Endodermal cell (in vitro differentiated cells): ENCODE results near the gene ACACA. TPM values are rescaled to one million over a fixed set of nuclear protein-coding genes. Genes with fewer than 3 reads are reported as not detected.

Experiments
- DNase-seq: peaks from one replicate; pipeline ENCODE4 v3.0.0-alpha.2; 2017
- H3K27ac ChIP-seq: 2 replicates; pipeline ENCODE4 v1.5.1; 2013; ENCODE audit warnings: mild to moderate bottlenecking, low read depth, low read length, moderate library complexity
- H3K27me3 ChIP-seq: 2 replicates; pipeline ENCODE4 v1.6.1; 2013; ENCODE audit warnings: mild to moderate bottlenecking, low read length, moderate library complexity; ENCODE audit not compliant: insufficient read depth, control insufficient read depth, poor library complexity, severe bottlenecking
- H3K36me3 ChIP-seq: 2 replicates; pipeline ENCODE4 v1.7.0; 2013; ENCODE audit warnings: mild to moderate bottlenecking, low read length, moderate library complexity; ENCODE audit not compliant: control insufficient read depth, insufficient read depth
- H3K4me1 ChIP-seq: one replicate; pipeline ENCODE4 v1.7.0; 2013; ENCODE audit warnings: low read length; ENCODE audit not compliant: control insufficient read depth, insufficient read depth
- H3K4me3 ChIP-seq: 2 replicates; pipeline ENCODE4 v1.5.1; 2013; ENCODE audit warnings: mild to moderate bottlenecking, low read length, moderate library complexity
- H3K9ac ChIP-seq: 2 replicates; pipeline ENCODE4 v1.6.1; 2013; ENCODE audit warnings: mild to moderate bottlenecking, low read length, moderate library complexity; ENCODE audit not compliant: poor library complexity, severe bottlenecking; ENCODE audit errors: extremely low read depth
- H3K9me3 ChIP-seq: 2 replicates; pipeline ENCODE4 v1.6.1; 2013; ENCODE audit warnings: mild to moderate bottlenecking, low read length, moderate library complexity; ENCODE audit not compliant: control insufficient read depth
- H3K27ac Mint-ChIP-seq: 2 replicates; pipeline ENCODE4 v1.8.0; 2020; ENCODE audit warnings: mixed read lengths
- H3K27me3 Mint-ChIP-seq: 2 replicates; pipeline ENCODE4 v1.8.0; 2021; ENCODE audit warnings: mild to moderate bottlenecking, mixed read lengths; ENCODE audit not compliant: insufficient read depth
- H3K36me3 Mint-ChIP-seq: 2 replicates; pipeline ENCODE4 v1.8.0; 2020; ENCODE audit warnings: low read depth, mixed read lengths
- H3K4me1 Mint-ChIP-seq: 2 replicates; pipeline ENCODE4 v1.8.0; 2020; ENCODE audit warnings: mixed read lengths
- H3K4me3 Mint-ChIP-seq: 2 replicates; pipeline ENCODE4 v1.8.0; 2020; ENCODE audit warnings: mild to moderate bottlenecking, moderate library complexity, mixed read lengths
- H3K9me3 Mint-ChIP-seq: 2 replicates; pipeline ENCODE4 v1.8.0; 2020; ENCODE audit warnings: mild to moderate bottlenecking, mixed read lengths
- CTCF ChIP-seq: fragments of 200-600 bp; sonication (generic); conservative IDR thresholded peaks from 2 replicates; pipeline ENCODE4 v1.5.0; 2021; ENCODE audit warnings: antibody characterized with exemption, mild to moderate bottlenecking
- WGBS, 2 experiments: methylation state at CpG; one replicate each; pipeline versions ENCODE4 v1.1.5 to v1.1.7; 2013; ENCODE audit warnings: missing lambda C conversion rate in 2 of 2, mixed read lengths in 1 of 2; ENCODE audit not compliant: insufficient coverage in 1 of 2, insufficient read length in 1 of 2; 5-methylcytosine and 5-hydroxymethylcytosine counted together
- total RNA-seq, 2 donors: library from RNA; stranded (reverse); fragmentation: NEBNext Ultra II Directional in 1 of 2; extraction: Animal tissue kit (Norgen Biotek cat#: 25700) in 1 of 2; gene quantifications; 2 replicates in 1 of 2; 3 replicates in 1 of 2; pipeline ENCODE4 v1.2.1, GENCODE V29; 2021

ACACA gene
- total RNA-seq, 2 donors from 2014 or later: 66.7 to 68.6 TPM

DNA sequence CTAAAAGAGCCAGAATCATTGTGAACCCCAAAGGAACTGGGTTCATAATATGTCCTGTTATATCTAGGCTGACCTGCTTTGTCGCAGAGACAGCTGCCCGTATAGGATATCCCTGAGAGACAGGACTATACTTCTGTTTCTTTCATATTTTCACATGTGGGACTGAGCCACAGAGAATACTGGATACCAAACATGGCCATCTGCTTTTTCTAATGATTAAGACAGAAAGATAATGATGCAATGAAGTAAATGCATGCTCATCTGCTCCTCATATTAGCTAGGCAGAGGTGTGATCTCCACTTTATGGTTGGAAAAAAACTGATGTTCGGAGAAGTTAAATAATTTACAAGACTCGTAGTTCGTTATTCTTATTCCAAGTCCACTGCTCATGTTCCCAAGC, 297.5 kb downstream of the ACACA start:
- Mint-ChIP-seq H3K36me3 (peaks cover 33% of the 10 kb centered on the region), H3K9me3 (no peaks in the 10 kb centered on the region), H3K27me3 (no peaks in the 10 kb centered on the region), H3K4me3 (no peak overlapping the region), H3K4me1 (peaks cover 49% of the 10 kb centered on the region), H3K27ac (no peak overlapping the region)
- H3K27ac ChIP-seq: no peak overlapping the region
- TF ChIP-seq CTCF: no peak
- DNase-seq: peak; percentile 4
- H3K4me3 ChIP-seq: no peak overlapping the region
- H3K9ac ChIP-seq: no peak overlapping the region
- H3K4me1 ChIP-seq: peaks cover 12% of the 10 kb centered on the region
- H3K9me3 ChIP-seq: no peaks in the 10 kb centered on the region
- 95 to 96% methylated on average over 4 to 5 of the region's 5 CpGs for WGBS, 2 experiments
- H3K36me3 ChIP-seq: peaks cover 62% of the 10 kb centered on the region
- H3K27me3 ChIP-seq: no peaks in the 10 kb centered on the region

GRCh38 chr17:37107406-37108083, 299.1 kb downstream of the ACACA start:
- H3K27me3 ChIP-seq: no peaks in the 10 kb centered on the region

GRCh38 chr17:37106049-37106448, 300.6 kb downstream of the ACACA start:
- H3K27ac Mint-ChIP-seq: peak overlapping the region; percentile 59
- H3K4me1 Mint-ChIP-seq: peaks cover 43% of the 10 kb centered on the region
- Histone ChIP-seq H3K9ac (no peak overlapping the region), H3K4me3 (no peak overlapping the region), H3K36me3 (peaks cover 55% of the 10 kb centered on the region), H3K27ac (no peak overlapping the region), H3K9me3 (no peaks in the 10 kb centered on the region), H3K4me1 (peaks cover 12% of the 10 kb centered on the region), H3K27me3 (no peaks in the 10 kb centered on the region)
- DNase-seq: no peak
- no peak for TF ChIP-seq CTCF
- no peaks in the 10 kb centered on the region for H3K27me3 Mint-ChIP-seq
- no peaks in the 10 kb centered on the region for H3K9me3 Mint-ChIP-seq
- H3K36me3 Mint-ChIP-seq: peaks cover 21% of the 10 kb centered on the region
- H3K4me3 Mint-ChIP-seq: no peak overlapping the region
- WGBS, 2 experiments: 96% methylated on average over 1 of the region's 1 CpG; no CpG with 5 or more reads in 1 of the 2 experiments

More at GRCh38 chr17:37107406-37108083, 299.1 kb downstream of the ACACA start:
- H3K9me3 ChIP-seq: no peaks in the 10 kb centered on the region
- no peak overlapping the region for H3K27ac ChIP-seq
- peak overlapping the region; percentile 12 for H3K27ac Mint-ChIP-seq
- DNase-seq: peak; percentile 61
- H3K4me3 Mint-ChIP-seq: no peak overlapping the region
- no peaks in the 10 kb centered on the region for H3K9me3 Mint-ChIP-seq
- H3K36me3 Mint-ChIP-seq: peaks cover 26% of the 10 kb centered on the region
- peaks cover 12% of the 10 kb centered on the region for H3K4me1 ChIP-seq
- H3K4me1 Mint-ChIP-seq: peaks cover 49% of the 10 kb centered on the region
- H3K36me3 ChIP-seq: peaks cover 60% of the 10 kb centered on the region
- no peaks in the 10 kb centered on the region for H3K27me3 Mint-ChIP-seq
- no peak for TF ChIP-seq CTCF
- WGBS, 2 experiments: 94 to 98% methylated on average over 7 of the region's 7 CpGs
- H3K9ac ChIP-seq: no peak overlapping the region
- H3K4me3 ChIP-seq: no peak overlapping the region
